NCI-H82 treated with DMSO at 0.1 percent for 48 hours (cell line): ENCODE data around the gene CCDC201.
"Not testable (repeated sequence)": the region's sequence is repeated elsewhere in the genome, so short reads cannot be mapped to it uniquely, and the experiment has no call there.

Experiments
- DNase-seq: peaks from one replicate; lab custom pipeline; 2025; ENCODE audit not compliant: unreplicated experiment; lab: John Stamatoyannopoulos, UW

CCDC201 gene

GRCh38 chr7:45878457-45879144, 5.7 kb upstream of the CCDC201 start:
- no peak for DNase-seq

- no peak for DNase-seq
These were observed 3.6 kb upstream of the CCDC201 start for GRCh38 chr7:45876519-45876918.

GRCh38 chr7:45874408-45875131, 1.7 kb upstream of the CCDC201 start:
- DNase-seq = no peak

- DNase-seq = no peak
These were observed 473 bp upstream of the CCDC201 start for GRCh38 chr7:45873355-45873754.

GRCh38 chr7:45872116-45873034, 507 bp downstream of the CCDC201 start:
- no peak for DNase-seq

- no peak for DNase-seq
These were observed 3.5 kb downstream of the CCDC201 start for GRCh38 chr7:45869426-45869825.

GRCh38 chr7:45867471-45867870, 5.4 kb downstream of the CCDC201 start:
- DNase-seq = no peak

GRCh38 chr7:45865594-45866410, 7.1 kb downstream of the CCDC201 start:
- no peak for DNase-seq

GRCh38 chr7:45863715-45864114, 9.2 kb downstream of the CCDC201 start:
- DNase-seq = no peak

GRCh38 chr7:45856888-45857287, 16.0 kb downstream of the CCDC201 start:
- DNase-seq = not testable (repeated sequence)

GRCh38 chr7:45855680-45856079, 17.2 kb downstream of the CCDC201 start:
- not testable (repeated sequence) for DNase-seq

- not testable (repeated sequence) for DNase-seq
These were observed 19.4 kb downstream of the CCDC201 start for GRCh38 chr7:45853491-45853890.

GRCh38 chr7:45852984-45853383, 19.9 kb downstream of the CCDC201 start:
- DNase-seq = not testable (repeated sequence)

GRCh38 chr7:45848734-45849133, 24.1 kb downstream of the CCDC201 start:
- not testable (repeated sequence) for DNase-seq

- DNase-seq = not testable (repeated sequence)
These were observed 26.3 kb downstream of the CCDC201 start for GRCh38 chr7:45846536-45846935.

GRCh38 chr7:45841926-45842717, 30.8 kb downstream of the CCDC201 start:
- DNase-seq = not testable (repeated sequence)

GRCh38 chr7:45838852-45839251, 34.0 kb downstream of the CCDC201 start:
- DNase-seq = not testable (repeated sequence)

GRCh38 chr7:45832433-45833177, 40.3 kb downstream of the CCDC201 start:
- DNase-seq = peak; percentile 6

- not testable (repeated sequence) for DNase-seq
These were observed 43.0 kb downstream of the CCDC201 start for GRCh38 chr7:45829846-45830245.
